DND-41 (cell line): Measurements from ENCODE around the gene OR6K6.
A peak's percentile ranks its signal among the peaks of the same experiment; 100 is the strongest.

Experiments used
- ATAC-seq: fragments of 200-7000 bp; cut with Tn5 transposase; 3 replicates; pipeline ENCODE4 v1.9.1; 2021; ENCODE audit warnings: low read depth; ENCODE audit not compliant: insufficient read depth
- DNase-seq: peaks from one replicate; pipeline ENCODE4 v3.0.0-alpha.2; 2020
- H2AFZ ChIP-seq: 2 replicates; pipeline ENCODE4 v1.6.0; 2012; ENCODE audit warnings: low read depth, low read length
- H3K27ac ChIP-seq: 2 replicates; pipeline ENCODE4 v1.5.1; 2012; ENCODE audit warnings: low read length, inconsistent platforms
- H3K27me3 ChIP-seq: fragments of 200-600 bp; sonication (generic); 2 replicates; pipeline ENCODE4 v1.6.0; 2012; ENCODE audit warnings: low read length, mild to moderate bottlenecking, inconsistent platforms; ENCODE audit not compliant: insufficient read depth, poor library complexity
- H3K36me3 ChIP-seq: 2 replicates; pipeline ENCODE4 v1.5.1; 2012; ENCODE audit warnings: low read length, inconsistent platforms; ENCODE audit not compliant: insufficient read depth
- H3K4me1 ChIP-seq: 2 replicates; pipeline ENCODE4 v1.5.1; 2012; ENCODE audit warnings: mild to moderate bottlenecking, low read length; ENCODE audit not compliant: insufficient read depth
- H3K4me2 ChIP-seq: 2 replicates; pipeline ENCODE4 v1.6.0; 2012; ENCODE audit warnings: mild to moderate bottlenecking, moderate library complexity, low read length, inconsistent platforms; ENCODE audit not compliant: insufficient read depth
- H3K4me3 ChIP-seq, 2 experiments: fragments of 200-600 bp in 1 of 2; shearing (Covaris generic) in 1 of 2; 2 replicates each; pipeline ENCODE4 v1.5.1; 2012 to 2016; ENCODE audit warnings: inconsistent platforms in 2 of 2, low read length in 2 of 2, mild to moderate bottlenecking in 2 of 2, low read depth in 1 of 2, moderate library complexity in 1 of 2
- H3K79me2 ChIP-seq: 2 replicates; pipeline ENCODE4 v1.6.0; 2012; ENCODE audit warnings: low read length, inconsistent platforms; ENCODE audit not compliant: insufficient read depth
- H3K9ac ChIP-seq: 2 replicates; pipeline ENCODE4 v1.6.0; 2012; ENCODE audit warnings: low read depth, mild to moderate bottlenecking, inconsistent platforms, low read length, moderate library complexity
- H3K9me3 ChIP-seq: 2 replicates; pipeline ENCODE4 v1.5.1; 2012; ENCODE audit warnings: low read length, moderate library complexity, mild to moderate bottlenecking, inconsistent platforms; ENCODE audit not compliant: insufficient read depth, severe bottlenecking
- H4K20me1 ChIP-seq: 2 replicates; pipeline ENCODE4 v1.6.0; 2012; ENCODE audit warnings: low read length; ENCODE audit not compliant: insufficient read depth
- CTCF ChIP-seq: IDR thresholded peaks from 2 replicates; pipeline ENCODE4 v1.5.1; 2012; ENCODE audit warnings: borderline replicate concordance, low read length, moderate library complexity, mild to moderate bottlenecking; ENCODE audit not compliant: poor library complexity, severe bottlenecking; ENCODE audit errors: extremely low read depth
- EZH2 ChIP-seq: IDR thresholded peaks from 3 replicates; pipeline ENCODE4 v1.6.1; 2012; ENCODE audit warnings: borderline replicate concordance, low read depth, mild to moderate bottlenecking, moderate library complexity, low read length, inconsistent platforms; ENCODE audit not compliant: severe bottlenecking

The OR6K6 gene

GRCh38 chr1:158793604-158794003 is 39.1 kb downstream of the OR6K6 start:
- no peak overlapping the region for H3K9ac ChIP-seq
- 0 out of 3 replicates have a peak, but pooled peaks have one; percentile 55 for ATAC-seq
- H3K4me2 ChIP-seq, result no peak overlapping the region
- no peaks in the 10 kb centered on the region for H4K20me1 ChIP-seq
- no peaks in the 10 kb centered on the region for H3K4me1 ChIP-seq
- H3K79me2 ChIP-seq, result no peaks in the 10 kb centered on the region
- peak; percentile 26 for DNase-seq
- H3K9me3 ChIP-seq, result no peaks in the 10 kb centered on the region
- no peak overlapping the region for H2AFZ ChIP-seq
- H3K36me3 ChIP-seq, result no peaks in the 10 kb centered on the region
- no peak overlapping the region for H3K4me3 ChIP-seq
- no peak for TF ChIP-seq EZH2
- TF ChIP-seq CTCF, result peak; percentile 57
- no peak overlapping the region for H3K27ac ChIP-seq
- H3K27me3 ChIP-seq, result peaks cover 24% of the 10 kb centered on the region

GRCh38 chr1:158794247-158794646 is 39.7 kb downstream of the OR6K6 start:
- Histone ChIP-seq H3K4me2 (no peak overlapping the region), H3K27ac (no peak overlapping the region), H3K4me3 (no peak overlapping the region), H3K4me1 (no peaks in the 10 kb centered on the region), H3K9me3 (no peaks in the 10 kb centered on the region), H3K27me3 (peaks cover 24% of the 10 kb centered on the region), H3K36me3 (no peaks in the 10 kb centered on the region), H2AFZ (no peak overlapping the region), H3K9ac (no peak overlapping the region), H4K20me1 (no peaks in the 10 kb centered on the region), H3K79me2 (no peaks in the 10 kb centered on the region)
- ATAC-seq, result no peak
- TF ChIP-seq EZH2 (no peak), CTCF (no peak)
- DNase-seq, result no peak

- Histone ChIP-seq H3K9ac (no peak overlapping the region), H3K4me2 (no peak overlapping the region), H3K9me3 (no peaks in the 10 kb centered on the region), H4K20me1 (no peaks in the 10 kb centered on the region), H3K27me3 (peaks cover 28% of the 10 kb centered on the region), H3K79me2 (no peaks in the 10 kb centered on the region), H2AFZ (no peak overlapping the region), H3K4me1 (no peaks in the 10 kb centered on the region), H3K36me3 (no peaks in the 10 kb centered on the region), H3K4me3 (no peak overlapping the region), H3K27ac (no peak overlapping the region)
- ATAC-seq (no peak), DNase-seq (no peak)
- TF ChIP-seq EZH2 (no peak), CTCF (no peak)
Observed at GRCh38 chr1:158798531-158798930, 44.0 kb downstream of the OR6K6 start.

GRCh38 chr1:158799689-158800088 is 45.2 kb downstream of the OR6K6 start:
- H3K27me3 ChIP-seq, result peaks cover 25% of the 10 kb centered on the region
- no peak overlapping the region for H3K4me2 ChIP-seq
- no peaks in the 10 kb centered on the region for H3K9me3 ChIP-seq
- DNase-seq, result no peak
- no peak overlapping the region for H2AFZ ChIP-seq
- TF ChIP-seq CTCF, result no peak
- TF ChIP-seq EZH2, result no peak
- no peak overlapping the region for H3K9ac ChIP-seq
- H3K4me1 ChIP-seq, result no peaks in the 10 kb centered on the region
- H4K20me1 ChIP-seq, result no peaks in the 10 kb centered on the region
- no peak overlapping the region for H3K27ac ChIP-seq
- no peak overlapping the region for H3K4me3 ChIP-seq
- H3K36me3 ChIP-seq, result no peaks in the 10 kb centered on the region
- ATAC-seq, result no peak
- no peaks in the 10 kb centered on the region for H3K79me2 ChIP-seq
